Vagina (tissue), 2 donors: ENCODE results near the gene PSTPIP2.

Source experiments
- POLR2A ChIP-seq, 2 donors: fragments of 450-650 bp; IDR thresholded peaks; one replicate each; pipeline ENCODE4 v1.6.1; 2017; ENCODE audit warnings: antibody characterized with exemption in 2 of 2, mild to moderate bottlenecking in 2 of 2, moderate library complexity in 2 of 2
- TF ChIP-seq, protein P1 (sequence below), 3 experiments: fragments of 450-650 bp in 2 of 3; fragments of 200-600 bp in 1 of 3; sonication (generic) in 1 of 3; IDR thresholded peaks; one replicate each; pipeline ENCODE4 v1.5.1; 2017 to 2019; ENCODE audit warnings: antibody characterized with exemption in 3 of 3, mild to moderate bottlenecking in 2 of 3, moderate library complexity in 2 of 3

DNA sequence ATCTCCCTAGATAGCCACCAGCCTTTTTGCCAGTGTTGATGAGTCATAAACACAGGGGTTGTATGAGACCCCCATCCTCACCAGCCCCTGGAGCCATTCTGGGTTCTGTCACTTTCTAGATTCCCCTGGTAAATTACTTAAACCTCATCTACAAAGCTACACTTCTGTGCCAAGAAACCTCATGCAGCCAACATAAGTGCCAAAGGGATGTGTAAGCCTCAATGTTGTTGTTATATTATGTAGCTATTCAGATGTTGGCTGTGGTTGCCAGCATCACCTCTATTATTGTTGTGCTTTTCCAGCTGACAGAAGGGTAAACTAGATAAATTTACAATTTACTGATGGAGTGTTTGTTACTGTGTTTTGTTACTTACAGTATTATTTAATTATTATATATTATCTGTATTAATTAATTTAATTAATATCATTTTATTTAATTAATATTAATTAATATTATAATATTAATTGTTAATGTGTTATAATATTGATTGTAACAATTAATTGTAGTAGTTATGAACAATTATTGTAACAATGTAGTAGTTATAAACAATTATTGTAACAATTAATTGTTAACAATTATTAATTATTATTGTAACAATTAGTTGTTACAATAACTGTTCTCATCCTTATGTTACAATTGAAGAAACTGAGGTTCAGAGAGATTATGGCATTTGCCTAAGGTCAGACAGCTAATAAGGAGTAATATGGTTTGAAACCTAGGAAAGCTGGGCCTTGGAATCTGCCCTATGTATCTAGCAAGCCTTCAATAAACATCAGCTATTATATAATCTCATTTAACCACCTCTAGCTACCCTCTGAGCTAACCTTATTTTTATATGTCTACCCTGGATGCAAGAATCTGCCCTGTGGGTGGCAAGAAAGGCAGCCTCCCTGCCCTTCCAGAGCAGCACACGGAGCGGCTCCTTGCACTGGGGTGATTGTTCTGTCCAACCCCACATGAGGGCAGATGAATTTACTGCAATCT, 36.1 kb downstream of the PSTPIP2 start:
- TF ChIP-seq, protein P1, sequence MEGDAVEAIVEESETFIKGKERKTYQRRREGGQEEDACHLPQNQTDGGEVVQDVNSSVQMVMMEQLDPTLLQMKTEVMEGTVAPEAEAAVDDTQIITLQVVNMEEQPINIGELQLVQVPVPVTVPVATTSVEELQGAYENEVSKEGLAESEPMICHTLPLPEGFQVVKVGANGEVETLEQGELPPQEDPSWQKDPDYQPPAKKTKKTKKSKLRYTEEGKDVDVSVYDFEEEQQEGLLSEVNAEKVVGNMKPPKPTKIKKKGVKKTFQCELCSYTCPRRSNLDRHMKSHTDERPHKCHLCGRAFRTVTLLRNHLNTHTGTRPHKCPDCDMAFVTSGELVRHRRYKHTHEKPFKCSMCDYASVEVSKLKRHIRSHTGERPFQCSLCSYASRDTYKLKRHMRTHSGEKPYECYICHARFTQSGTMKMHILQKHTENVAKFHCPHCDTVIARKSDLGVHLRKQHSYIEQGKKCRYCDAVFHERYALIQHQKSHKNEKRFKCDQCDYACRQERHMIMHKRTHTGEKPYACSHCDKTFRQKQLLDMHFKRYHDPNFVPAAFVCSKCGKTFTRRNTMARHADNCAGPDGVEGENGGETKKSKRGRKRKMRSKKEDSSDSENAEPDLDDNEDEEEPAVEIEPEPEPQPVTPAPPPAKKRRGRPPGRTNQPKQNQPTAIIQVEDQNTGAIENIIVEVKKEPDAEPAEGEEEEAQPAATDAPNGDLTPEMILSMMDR (IDR thresholded peaks at IDR 0.05), result no peak
- TF ChIP-seq POLR2A (IDR thresholded peaks at IDR 0.05), result no peak
